ENCODE results near the gene SNTG2. TPM values are rescaled to one million over a fixed set of nuclear protein-coding genes. Genes with fewer than 3 reads are reported as not detected.

The SNTG2 gene
- total and polyA plus RNA-seq, 2 of the 13 experiments (the other 11 are each of a cell fraction or from before 2014, with no cell fraction given), result not detected

GRCh38 chr2:1099418-1099817 is 148.8 kb downstream of the SNTG2 start:
- Histone ChIP-seq H3K36me3 (replicated peaks in 1 of 2; ENCODE audit: control insufficient read depth in 1 of 2, insufficient read depth in 2 of 2, low read length in 2 of 2) (no peaks in the 10 kb centered on the region), H3K4me2 (ENCODE audit: low read depth, low read length) (no peak overlapping the region), H3K27me3 (ENCODE audit: control insufficient read depth in 1 of 2, insufficient read depth in 2 of 2, low read length in 2 of 2) (peaks cover 3 to 71% of the 10 kb centered on the region in 2 experiments; a peak in 4 of 5 replicates), H3K79me2 (ENCODE audit: insufficient read depth, low read length) (no peaks in the 10 kb centered on the region), H2AFZ (ENCODE audit: low read length) (no peak overlapping the region), H4K20me1 (ENCODE audit: insufficient read depth, low read length) (no peaks in the 10 kb centered on the region), H3K4me3 (replicated peaks in 1 of 3; ENCODE audit: insufficient read depth in 1 of 3, low read depth in 2 of 3, low read length in 3 of 3) (no peak overlapping the region), H3K9me3 (ENCODE audit: low read length) (no peaks in the 10 kb centered on the region), H3K9ac (ENCODE audit: insufficient read depth, low read depth, low read length) (no peak overlapping the region), H3K27ac (ENCODE audit: extremely low read length, insufficient read depth, low read length) (no peak overlapping the region), H3K4me1 (ENCODE audit: insufficient read depth, low read length) (no peaks in the 10 kb centered on the region)
- ATAC-seq (no peak), FAIRE-seq (no peak), DNase-seq (ENCODE audit: low spot score) (no peak)
- 14% methylated on average over 2 of the region's 2 CpGs for WGBS (ENCODE audit: low lambda C conversion rate)
- no TSS peak for BruUV-seq (replicated peaks)
- ChIA-PET CTCF (ENCODE audit: low intra/inter-chr PET ratio, low total read pairs) (no interaction called here), POLR2A (no interaction called here)
- no peak for TF ChIP-seq ZNF160 (CRISPR knock-in tag; IDR thresholded peaks at IDR 0.05)
- TF ChIP-seq ZNF264 (CRISPR knock-in tag; IDR thresholded peaks at IDR 0.05), result no peak
- TF ChIP-seq ATF6 (CRISPR knock-in tag; conservative IDR thresholded peaks at IDR 0.05), result no peak
- TF ChIP-seq, protein P1, sequence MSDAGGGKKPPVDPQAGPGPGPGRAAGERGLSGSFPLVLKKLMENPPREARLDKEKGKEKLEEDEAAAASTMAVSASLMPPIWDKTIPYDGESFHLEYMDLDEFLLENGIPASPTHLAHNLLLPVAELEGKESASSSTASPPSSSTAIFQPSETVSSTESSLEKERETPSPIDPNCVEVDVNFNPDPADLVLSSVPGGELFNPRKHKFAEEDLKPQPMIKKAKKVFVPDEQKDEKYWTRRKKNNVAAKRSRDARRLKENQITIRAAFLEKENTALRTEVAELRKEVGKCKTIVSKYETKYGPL (CRISPR knock-in tag; IDR thresholded peaks at IDR 0.05), result no peak
- TF ChIP-seq, protein P2, sequence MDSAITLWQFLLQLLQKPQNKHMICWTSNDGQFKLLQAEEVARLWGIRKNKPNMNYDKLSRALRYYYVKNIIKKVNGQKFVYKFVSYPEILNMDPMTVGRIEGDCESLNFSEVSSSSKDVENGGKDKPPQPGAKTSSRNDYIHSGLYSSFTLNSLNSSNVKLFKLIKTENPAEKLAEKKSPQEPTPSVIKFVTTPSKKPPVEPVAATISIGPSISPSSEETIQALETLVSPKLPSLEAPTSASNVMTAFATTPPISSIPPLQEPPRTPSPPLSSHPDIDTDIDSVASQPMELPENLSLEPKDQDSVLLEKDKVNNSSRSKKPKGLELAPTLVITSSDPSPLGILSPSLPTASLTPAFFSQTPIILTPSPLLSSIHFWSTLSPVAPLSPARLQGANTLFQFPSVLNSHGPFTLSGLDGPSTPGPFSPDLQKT (CRISPR knock-in tag; IDR thresholded peaks at IDR 0.05; ENCODE audit: borderline replicate concordance), result no peak
- TF ChIP-seq ZFP36L1 (CRISPR knock-in tag; IDR thresholded peaks at IDR 0.05), result no peak
- no peak for TF ChIP-seq IRX3 (CRISPR knock-in tag; IDR thresholded peaks at IDR 0.05; ENCODE audit: borderline replicate concordance, low read depth)
- no peak for TF ChIP-seq ZNF784 (CRISPR knock-in tag; IDR thresholded peaks at IDR 0.05; ENCODE audit: borderline replicate concordance)
- no peak for TF ChIP-seq MAFF (IDR thresholded peaks at IDR 0.05; ENCODE audit: low read depth, low read length)
- TF ChIP-seq ZKSCAN1 (IDR thresholded peaks at IDR 0.05; ENCODE audit: low read length), result no peak
- TF ChIP-seq ZNF546 (CRISPR knock-in tag; conservative IDR thresholded peaks at IDR 0.05), result no peak
- TF ChIP-seq, protein P3, sequence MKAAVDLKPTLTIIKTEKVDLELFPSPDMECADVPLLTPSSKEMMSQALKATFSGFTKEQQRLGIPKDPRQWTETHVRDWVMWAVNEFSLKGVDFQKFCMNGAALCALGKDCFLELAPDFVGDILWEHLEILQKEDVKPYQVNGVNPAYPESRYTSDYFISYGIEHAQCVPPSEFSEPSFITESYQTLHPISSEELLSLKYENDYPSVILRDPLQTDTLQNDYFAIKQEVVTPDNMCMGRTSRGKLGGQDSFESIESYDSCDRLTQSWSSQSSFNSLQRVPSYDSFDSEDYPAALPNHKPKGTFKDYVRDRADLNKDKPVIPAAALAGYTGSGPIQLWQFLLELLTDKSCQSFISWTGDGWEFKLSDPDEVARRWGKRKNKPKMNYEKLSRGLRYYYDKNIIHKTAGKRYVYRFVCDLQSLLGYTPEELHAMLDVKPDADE (CRISPR knock-in tag; IDR thresholded peaks at IDR 0.05), result no peak
- TF ChIP-seq EEA1 (CRISPR knock-in tag; IDR thresholded peaks at IDR 0.05; ENCODE audit: borderline replicate concordance), result no peak
- intact Hi-C loops (cut with micrococcal nuclease; ENCODE audit: unreplicated experiment), result no loop called here
- in situ Hi-C loops (cut with HindIII; ENCODE audit: extremely low pct_ligation_motif_present, low pct_unique_long_range_greater_than_20kb), result no loop called here
